ENCODE data around the gene ACTN1.

ACTN1 gene

GRCh38 chr14:68961781-68962584 lies 17.1 kb downstream of the ACTN1 start:
- no peak overlapping the region for H3K27ac ChIP-seq
- no peak for TF ChIP-seq CTCF (conservative IDR thresholded peaks at IDR 0.05)

DNA sequence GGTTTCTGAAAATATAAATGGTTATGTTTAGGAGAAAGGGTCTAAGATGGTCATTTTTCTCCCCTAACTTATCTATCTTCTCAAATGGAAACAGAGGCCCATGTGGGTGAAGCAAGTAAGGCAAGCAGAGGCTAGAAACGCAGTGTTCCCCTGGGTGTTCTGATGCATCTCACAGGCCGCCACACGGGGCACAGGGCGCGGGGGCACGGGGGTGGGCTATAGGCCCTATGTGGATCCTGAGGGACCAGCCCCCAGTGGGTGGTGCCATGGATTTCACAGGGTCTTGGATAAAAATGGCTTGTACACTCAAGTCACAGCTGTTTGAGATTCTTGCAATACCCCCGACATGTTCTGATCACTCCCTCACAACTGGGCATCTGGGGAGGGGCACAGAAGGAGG lies 17.7 kb downstream of the ACTN1 start:
- no peak overlapping the region for H3K27ac ChIP-seq

DNA sequence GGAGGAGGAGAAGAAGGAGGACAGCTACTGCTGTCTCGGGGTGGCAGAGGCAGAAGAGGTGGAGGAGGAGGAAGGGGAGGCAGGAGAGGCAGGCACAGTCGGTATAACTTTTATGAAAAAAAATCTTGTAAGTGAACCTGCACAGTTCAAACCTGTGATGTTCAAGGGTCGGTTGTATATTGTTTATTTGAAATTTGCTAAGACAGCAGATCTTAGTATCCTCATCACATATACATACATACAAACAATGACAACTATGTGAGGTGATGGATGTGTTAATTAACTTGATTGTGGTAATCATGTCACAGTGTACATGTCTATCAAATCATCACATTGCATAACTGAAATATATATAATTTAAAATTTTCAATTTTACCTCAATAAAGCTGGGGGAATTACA lies 19.0 kb downstream of the ACTN1 start:
- H3K27ac ChIP-seq, result no peak overlapping the region
- TF ChIP-seq CTCF (conservative IDR thresholded peaks at IDR 0.05), result no peak

More for the DNA sequence above, 17.7 kb downstream of the ACTN1 start:
- no peak for TF ChIP-seq CTCF (conservative IDR thresholded peaks at IDR 0.05)

DNA sequence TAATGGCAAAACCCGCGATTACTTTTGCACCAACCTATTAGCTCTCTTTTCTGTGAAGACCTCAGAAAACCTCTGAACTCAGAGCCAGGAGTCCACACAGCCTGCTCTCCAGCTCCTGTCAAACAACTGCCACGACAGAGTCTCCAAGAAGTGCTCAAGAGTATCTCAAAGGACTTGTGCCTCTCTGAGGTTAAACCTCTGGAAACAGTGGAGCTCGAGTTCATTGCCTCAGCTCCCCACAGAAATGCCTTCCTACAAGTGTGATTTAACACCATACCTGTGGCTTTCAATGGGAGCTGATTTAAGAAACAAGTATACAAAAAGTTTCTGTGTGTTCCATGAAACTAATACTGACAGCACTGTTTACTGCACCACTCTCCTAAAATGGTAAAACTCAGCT lies 20.1 kb downstream of the ACTN1 start:
- peak overlapping the region; percentile 37 for H3K27ac ChIP-seq
- no peak for TF ChIP-seq CTCF (conservative IDR thresholded peaks at IDR 0.05)

DNA sequence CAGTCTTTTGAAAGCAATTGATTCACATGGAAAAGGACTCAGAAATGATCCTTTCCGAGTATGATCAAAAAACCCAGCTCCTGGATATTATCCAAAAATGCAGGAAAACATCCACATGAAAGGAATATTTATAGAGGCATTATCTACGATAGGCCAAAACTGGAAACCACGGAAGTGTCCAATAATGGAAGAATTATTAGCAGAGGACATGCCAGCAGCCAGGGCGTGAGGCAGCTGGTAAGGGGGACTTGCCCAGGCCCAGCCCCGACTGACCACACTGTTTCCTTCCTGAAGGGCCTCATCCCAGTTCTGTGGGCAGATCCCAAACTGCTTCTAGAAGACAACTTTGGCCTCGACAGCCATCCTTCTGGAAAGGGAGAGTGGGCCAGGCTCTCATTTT lies 20.5 kb downstream of the ACTN1 start:
- H3K27ac ChIP-seq, result peak overlapping the region; percentile 37

GRCh38 chr14:68957775-68958174 lies 21.3 kb downstream of the ACTN1 start:
- TF ChIP-seq CTCF (conservative IDR thresholded peaks at IDR 0.05), result no peak
- H3K27ac ChIP-seq, result peak overlapping the region; percentile 37

More for the DNA sequence above, 20.5 kb downstream of the ACTN1 start:
- TF ChIP-seq CTCF (conservative IDR thresholded peaks at IDR 0.05), result no peak

DNA sequence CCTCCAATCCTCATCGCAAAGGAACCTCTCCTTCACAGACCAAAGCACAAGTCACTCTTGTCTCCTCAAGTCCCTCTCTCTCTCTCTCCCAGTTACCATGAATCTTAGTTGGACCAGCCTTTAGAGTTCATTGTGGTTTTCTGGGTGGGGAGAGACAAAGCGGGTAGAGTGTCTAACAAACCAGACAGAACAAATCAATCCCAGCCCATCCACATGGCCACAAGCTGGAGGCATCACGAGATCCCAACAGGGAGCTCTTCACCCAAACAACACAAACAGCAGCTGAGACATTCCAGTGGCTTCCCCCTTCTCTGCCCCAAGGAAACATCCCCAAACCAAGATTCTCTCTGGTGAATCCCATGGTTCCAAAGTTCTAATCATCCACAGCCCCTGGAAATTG lies 22.4 kb downstream of the ACTN1 start:
- TF ChIP-seq CTCF (conservative IDR thresholded peaks at IDR 0.05), result no peak
- no peak overlapping the region for H3K27ac ChIP-seq

Data from VCaP (cell line).